Left hindlimb (tissue), 1 donor: ENCODE results near the gene GPATCH2.
"Not testable (repeated sequence)": the region's sequence is repeated elsewhere in the genome, so short reads cannot be mapped to it uniquely, and the experiment has no call there.

Source experiments
- DNase-seq: peaks from one replicate; pipeline ENCODE4 v3.0.0-alpha.2; 2018

GPATCH2 gene

GRCh38 chr1:217630711-217631591, at the start of gene GPATCH2, which contains the start of gene SPATA17:
TSS of gene GPATCH2 (minus strand) at chr1:217631090. CDS start at chr1:217630971, 119 bp downstream.
TSS of gene SPATA17 (plus strand) at chr1:217631344. CDS start at chr1:217631379, 35 bp downstream.
- peak; percentile 89 for DNase-seq

GRCh38 chr1:217674028-217674729, 43.3 kb upstream of the GPATCH2 start:
- DNase-seq, result no peak

DNA sequence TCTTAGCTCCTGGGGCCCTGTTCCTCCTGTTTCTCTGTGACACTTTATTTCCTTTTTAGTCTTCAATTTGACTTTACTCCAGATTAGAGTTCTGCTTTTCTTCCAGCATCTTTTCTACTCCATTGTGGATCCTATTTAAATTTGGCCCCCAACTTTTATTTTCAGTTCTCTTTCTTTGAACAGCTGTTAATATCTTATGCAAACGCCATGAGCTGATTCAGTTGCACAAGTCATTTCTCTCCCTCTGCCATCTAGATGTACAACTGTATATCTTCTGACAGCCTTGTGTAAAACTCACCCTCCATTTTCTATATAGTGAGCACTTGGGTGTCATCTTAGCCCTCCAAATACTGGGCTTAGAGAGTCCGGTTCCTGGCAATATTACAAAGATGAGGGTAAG, 42.5 kb upstream of the GPATCH2 start:
- DNase-seq, result no peak

- DNase-seq, result no peak
These were observed 37.6 kb upstream of the GPATCH2 start for GRCh38 chr1:217668351-217668940.

DNA sequence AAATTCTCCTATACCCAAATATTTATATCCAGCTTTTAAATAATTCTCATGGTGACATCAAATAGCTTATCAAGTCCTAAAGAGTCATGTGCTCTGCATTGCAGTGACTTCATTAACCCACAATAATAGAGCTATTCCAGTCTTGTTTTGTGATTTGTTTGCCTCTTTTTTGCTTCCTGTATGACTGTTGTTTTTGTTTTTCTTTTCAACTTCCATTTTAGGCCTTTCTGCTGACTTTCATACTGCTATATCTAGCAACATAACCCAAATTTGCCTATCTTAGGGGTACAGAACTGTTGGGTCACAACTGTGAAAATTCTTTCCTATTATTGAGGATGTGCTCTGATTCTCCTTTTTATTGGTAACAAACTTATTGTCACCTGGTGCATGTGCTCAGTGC, 30.5 kb upstream of the GPATCH2 start:
- DNase-seq, result no peak

- DNase-seq, result no peak
These were observed 29.6 kb upstream of the GPATCH2 start for GRCh38 chr1:217660353-217661062.

DNA sequence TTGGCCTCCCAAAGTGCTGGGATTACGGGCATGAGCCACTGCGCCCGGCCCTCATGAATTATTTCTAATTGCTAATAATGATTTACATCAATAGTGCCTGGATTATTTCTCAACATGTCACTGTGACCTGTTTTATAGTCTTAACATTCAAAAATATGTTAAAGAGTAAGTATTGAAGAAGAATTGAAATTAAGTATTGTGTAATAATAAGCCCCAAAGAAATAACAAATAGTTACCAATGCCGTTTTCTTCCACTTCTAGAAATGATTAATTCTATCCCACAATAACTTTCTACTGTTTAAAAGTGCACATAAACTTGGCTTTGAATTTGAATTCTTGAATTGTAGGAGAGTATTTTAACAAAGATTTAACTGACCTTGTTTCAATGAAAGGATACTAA, 19.8 kb upstream of the GPATCH2 start:
- no peak for DNase-seq

DNA sequence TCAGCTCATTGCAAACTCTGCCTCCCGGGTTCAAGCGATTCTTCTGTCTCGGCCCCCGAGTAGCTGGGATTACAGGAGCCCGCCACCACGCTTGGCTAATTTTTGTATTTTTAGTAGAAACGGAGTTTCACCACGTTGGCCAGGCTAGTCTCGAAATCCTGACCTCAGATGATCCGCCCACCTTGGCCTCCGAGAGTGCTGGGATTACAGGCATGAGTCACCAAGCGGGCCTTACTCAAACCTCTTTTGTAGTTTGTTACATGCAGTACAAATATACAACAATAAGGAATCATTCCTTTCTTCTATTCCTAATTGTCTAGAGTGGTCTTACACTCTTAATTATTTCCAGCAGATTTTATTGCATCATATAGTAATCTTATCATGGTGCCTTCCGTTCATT, 16.9 kb upstream of the GPATCH2 start:
- no peak for DNase-seq

GRCh38 chr1:217642455-217642854, 11.6 kb upstream of the GPATCH2 start:
- DNase-seq, result no peak

DNA sequence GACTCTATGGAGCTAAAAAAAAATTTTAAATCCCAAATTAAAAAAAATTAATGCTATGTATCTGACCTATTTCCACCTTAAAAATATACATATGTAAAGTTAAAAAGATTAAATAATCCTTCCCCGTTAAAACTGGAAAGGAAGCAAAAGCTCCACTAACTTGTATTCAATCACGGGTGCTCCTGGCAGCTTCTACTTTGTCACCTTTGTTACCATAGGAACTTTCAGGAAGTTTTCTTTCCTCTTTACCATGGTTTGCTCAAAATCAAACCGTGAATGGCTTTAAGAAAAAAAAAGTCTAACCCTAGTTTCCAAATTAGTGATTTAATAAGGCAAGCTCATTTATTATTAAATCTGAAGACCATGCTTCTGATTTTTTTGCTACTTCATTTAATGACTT, 3.5 kb downstream of the GPATCH2 start:
- no peak for DNase-seq

- DNase-seq, result no peak
These were observed 4.6 kb downstream of the GPATCH2 start for GRCh38 chr1:217626321-217626720.

GRCh38 chr1:217622042-217622441, 8.8 kb downstream of the GPATCH2 start:
- DNase-seq, result no peak

DNA sequence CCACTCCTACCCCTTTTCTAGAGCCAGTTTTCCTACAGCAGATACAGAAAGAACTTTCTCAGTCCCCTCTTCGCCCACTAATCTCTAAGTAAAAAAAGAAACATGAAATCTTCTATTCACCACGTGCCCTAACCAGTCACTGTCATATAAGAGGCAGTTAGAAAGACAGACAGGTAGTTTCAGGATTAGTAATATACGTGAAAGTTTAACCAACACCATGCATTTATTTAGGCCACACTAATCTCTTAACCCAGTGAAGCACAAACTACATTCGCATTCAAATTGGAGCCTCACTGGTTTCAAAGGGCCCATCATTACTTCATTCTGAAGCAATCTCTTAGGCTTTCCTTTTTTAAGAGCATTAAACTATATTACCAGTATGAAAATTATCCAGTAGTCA, 10.1 kb downstream of the GPATCH2 start:
- DNase-seq, result no peak

DNA sequence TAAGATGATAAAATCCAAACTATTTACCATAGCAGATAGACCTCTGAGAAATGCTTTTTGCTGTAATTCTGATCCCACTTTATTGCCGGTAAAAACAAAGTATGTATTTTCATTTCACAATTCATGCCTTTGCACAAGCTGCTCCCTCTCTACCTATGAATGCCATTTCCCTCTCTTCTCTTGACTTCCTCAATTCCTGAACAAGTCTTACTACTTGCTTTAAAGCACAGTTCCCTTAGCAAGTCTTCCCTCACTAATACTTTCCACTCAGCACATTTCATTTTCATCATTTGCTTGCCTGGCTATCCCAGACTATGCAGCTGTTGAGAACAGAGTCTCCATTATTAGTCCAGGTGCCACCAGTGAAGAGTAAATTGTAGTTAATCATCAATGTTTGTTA, 13.8 kb downstream of the GPATCH2 start:
- DNase-seq, result no peak

GRCh38 chr1:217614200-217614712, 16.6 kb downstream of the GPATCH2 start:
- no peak for DNase-seq

- DNase-seq, result no peak
These were observed 25.5 kb downstream of the GPATCH2 start for GRCh38 chr1:217605390-217605789.

GRCh38 chr1:217602380-217602779, 28.5 kb downstream of the GPATCH2 start:
- DNase-seq, result no peak

DNA sequence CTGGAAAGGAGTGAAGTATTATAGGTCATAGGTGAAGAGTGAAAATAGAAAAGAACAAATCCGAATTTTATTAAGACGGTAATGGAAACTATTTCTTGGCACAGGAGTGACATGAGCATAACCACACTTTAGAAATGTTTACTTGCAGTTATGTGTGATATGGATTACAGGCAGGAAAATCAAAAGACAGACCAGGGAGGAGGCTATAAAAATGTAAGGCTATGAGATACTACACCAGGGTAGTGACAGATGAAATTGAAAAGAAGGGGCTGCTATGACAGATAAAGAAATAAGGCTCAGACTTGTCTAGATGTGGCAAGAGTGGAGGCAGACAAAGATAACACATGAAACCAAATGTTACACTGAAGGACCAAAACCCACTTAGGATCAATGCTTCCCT, 31.7 kb downstream of the GPATCH2 start:
- DNase-seq, result no peak

GRCh38 chr1:217590598-217590997, 40.3 kb downstream of the GPATCH2 start:
- no peak for DNase-seq

GRCh38 chr1:217586586-217586985, 44.3 kb downstream of the GPATCH2 start:
- DNase-seq, result no peak

- DNase-seq, result no peak
These were observed 45.3 kb downstream of the GPATCH2 start for GRCh38 chr1:217585577-217585976.

DNA sequence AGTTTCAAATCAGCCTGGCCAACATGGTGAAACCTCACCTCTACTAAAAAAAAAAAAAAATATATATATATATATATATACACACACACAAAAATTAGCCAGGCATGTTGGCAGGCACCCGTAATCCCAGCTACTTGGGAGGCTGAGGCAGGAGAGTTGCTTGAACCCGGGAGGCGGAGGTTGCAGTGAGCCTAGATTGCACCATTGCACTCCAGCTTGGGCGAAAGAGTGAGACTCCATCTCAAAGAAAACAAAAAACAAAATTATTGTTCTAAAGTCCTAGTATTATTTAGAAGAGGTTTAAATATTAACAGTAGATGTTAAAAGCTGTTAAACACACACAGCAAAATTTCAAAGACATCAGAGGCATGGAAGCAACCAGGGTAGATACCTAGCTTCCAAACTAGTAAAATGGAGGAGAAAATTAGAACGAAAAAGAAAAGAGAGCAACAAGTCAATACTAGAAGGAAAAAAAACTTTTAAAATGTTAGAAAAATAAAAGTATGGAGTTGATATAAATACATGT, 46.5 kb downstream of the GPATCH2 start:
- not testable (repeated sequence) for DNase-seq

- DNase-seq, result no peak
These were observed 53.6 kb downstream of the GPATCH2 start for GRCh38 chr1:217577336-217577735.
